RWPE1 (cell line): ENCODE results near the gene ANKRD63.

Experiments
- CTCF ChIA-PET: fragments of 350-600 bp; sonication (Branson Sonifier 250); formaldehyde crosslinking; extraction: SDS; loops from one replicate; lab custom pipeline; 2021; lab: Yijun Ruan, JAX
- POLR2A ChIA-PET: fragments of 400-600 bp; formaldehyde crosslinking; extraction: SDS; loops from one replicate; lab custom pipeline; 2020; ENCODE audit warnings: antibody characterized with exemption; ENCODE audit not compliant: low non-redundant PET; lab: Yijun Ruan, JAX
- DNase-seq: peaks from one replicate; pipeline ENCODE4 v3.0.0; 2012; ENCODE audit warnings: low spot score
- H3K27ac ChIP-seq: fragments of 450-650 bp; 2 replicates; pipeline ENCODE4 v1.5.1; 2017
- CTCF ChIP-seq: fragments of 450-650 bp; conservative IDR thresholded peaks from 2 replicates; pipeline ENCODE4 v1.5.1; 2017; ENCODE audit warnings: low read depth, mild to moderate bottlenecking

Gene ANKRD63

GRCh38 chr15:40297356-40297755 lies 14.5 kb upstream of the ANKRD63 start:
- no peak for TF ChIP-seq CTCF
- CTCF ChIA-PET: no interaction called here
- POLR2A ChIA-PET: no interaction called here
- H3K27ac ChIP-seq: no peak overlapping the region
- no peak for DNase-seq

- CTCF ChIA-PET: interaction anchor here (0.6 to 0.7 kb wide), 2 partner anchors 25 to 71 kb away, joined by 3 read pairs; no protein-coding TSS in a partner anchor
- TF ChIP-seq CTCF: no peak
- DNase-seq: no peak
Observed at GRCh38 chr15:40296561-40297230, 13.8 kb upstream of the ANKRD63 start.

GRCh38 chr15:40295877-40296560 lies 13.2 kb upstream of the ANKRD63 start:
- DNase-seq: no peak
- H3K27ac ChIP-seq: no peak overlapping the region
- no peak for TF ChIP-seq CTCF
- ChIA-PET CTCF (interaction anchor here (0.6 to 0.7 kb wide), 2 partner anchors 25 to 72 kb away, joined by 3 read pairs; no protein-coding TSS in a partner anchor), POLR2A (no interaction called here)

More at GRCh38 chr15:40296561-40297230, 13.8 kb upstream of the ANKRD63 start:
- POLR2A ChIA-PET: no interaction called here
- H3K27ac ChIP-seq: no peak overlapping the region

- no peak for DNase-seq
- POLR2A ChIA-PET: no interaction called here
- H3K27ac ChIP-seq: no peak overlapping the region
- CTCF ChIA-PET: interaction anchor here (0.9 kb wide), 1 partner anchor 16 kb away, joined by 3 read pairs; no protein-coding TSS in a partner anchor
- no peak for TF ChIP-seq CTCF
Observed at GRCh38 chr15:40295297-40295696, 12.4 kb upstream of the ANKRD63 start.

GRCh38 chr15:40293905-40294895 lies 11.3 kb upstream of the ANKRD63 start:
- no peak overlapping the region for H3K27ac ChIP-seq
- ChIA-PET POLR2A (no interaction called here), CTCF (interaction anchor here (0.9 to 1.5 kb wide), 3 partner anchors 15 to 73 kb away, joined by 3 to 5 read pairs (median 3); no protein-coding TSS in a partner anchor)
- TF ChIP-seq CTCF: no peak
- DNase-seq: no peak
